Spleen (tissue), 7 donors: ENCODE data around the gene HOXC11.

Experiments used
- POLR2A ChIP-seq, 3 donors: fragments of 450-650 bp; IDR thresholded peaks; one replicate each; pipeline ENCODE4 v1.5.1; 2017; ENCODE audit warnings: antibody characterized with exemption in 3 of 3, mild to moderate bottlenecking in 1 of 3
- POLR2AphosphoS5 ChIP-seq, 3 donors: sonication (generic); formaldehyde crosslinking; IDR thresholded peaks; one replicate each; pipeline ENCODE4 v1.5.1; 2017; ENCODE audit warnings: antibody characterized with exemption in 3 of 3
- TF ChIP-seq, protein P1 (sequence below), 11 experiments: fragments of 200-600 bp in 7 of 11; fragments of 450-650 bp in 4 of 11; sonication (generic) in 4 of 11; IDR thresholded peaks in 8 of 11; conservative IDR thresholded peaks in 3 of 11; 1 replicate in 7 of 11; 2 replicates in 4 of 11; pipeline versions ENCODE4 v1.4.0 to v1.8.0; 2016 to 2021; ENCODE audit warnings: antibody characterized with exemption in 11 of 11, inconsistent platforms in 4 of 11, mild to moderate bottlenecking in 1 of 11
- donor health status: DM: no; HTN: no; CAD: no; lungs with moderate emphysema.
- donor health status: DM: no; HTN: no; CAD: no.
- donor health status: DM: no; HTN: no; CAD: no.

DNA sequence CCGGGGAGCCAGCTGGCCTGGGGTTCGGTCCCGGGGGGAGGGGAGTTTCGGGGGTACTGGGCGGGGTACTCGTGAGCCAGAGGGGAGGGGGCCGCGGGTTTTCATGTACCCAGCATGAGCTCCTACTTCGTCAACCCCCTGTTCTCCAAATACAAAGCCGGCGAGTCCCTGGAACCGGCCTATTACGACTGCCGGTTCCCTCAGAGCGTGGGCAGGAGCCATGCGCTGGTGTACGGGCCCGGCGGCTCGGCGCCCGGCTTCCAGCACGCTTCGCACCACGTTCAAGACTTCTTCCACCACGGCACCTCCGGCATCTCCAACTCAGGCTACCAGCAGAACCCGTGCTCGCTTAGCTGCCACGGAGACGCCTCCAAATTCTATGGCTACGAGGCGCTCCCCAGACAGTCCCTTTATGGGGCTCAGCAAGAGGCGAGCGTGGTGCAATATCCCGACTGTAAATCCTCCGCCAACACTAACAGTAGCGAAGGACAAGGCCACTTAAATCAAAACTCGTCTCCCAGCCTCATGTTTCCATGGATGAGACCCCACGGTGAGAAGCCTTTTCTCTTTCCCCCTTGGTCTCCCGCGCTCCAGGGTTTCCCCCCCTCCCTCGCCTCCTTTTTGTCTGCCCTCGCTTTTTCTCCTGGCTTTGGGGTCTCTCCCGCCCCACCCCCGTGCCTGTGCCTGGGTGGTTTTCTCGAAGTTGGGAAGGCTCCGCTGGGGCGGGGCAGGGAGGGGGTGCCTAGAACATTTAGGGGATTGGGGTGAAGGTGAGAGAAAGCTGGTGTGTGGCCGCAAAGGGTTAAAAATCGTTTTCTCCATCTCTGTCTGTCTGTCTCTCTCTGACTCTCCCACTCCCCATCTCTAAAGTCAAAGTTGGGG lies 36.5 kb downstream of the HOXC11 start:
- TF ChIP-seq, protein P1, sequence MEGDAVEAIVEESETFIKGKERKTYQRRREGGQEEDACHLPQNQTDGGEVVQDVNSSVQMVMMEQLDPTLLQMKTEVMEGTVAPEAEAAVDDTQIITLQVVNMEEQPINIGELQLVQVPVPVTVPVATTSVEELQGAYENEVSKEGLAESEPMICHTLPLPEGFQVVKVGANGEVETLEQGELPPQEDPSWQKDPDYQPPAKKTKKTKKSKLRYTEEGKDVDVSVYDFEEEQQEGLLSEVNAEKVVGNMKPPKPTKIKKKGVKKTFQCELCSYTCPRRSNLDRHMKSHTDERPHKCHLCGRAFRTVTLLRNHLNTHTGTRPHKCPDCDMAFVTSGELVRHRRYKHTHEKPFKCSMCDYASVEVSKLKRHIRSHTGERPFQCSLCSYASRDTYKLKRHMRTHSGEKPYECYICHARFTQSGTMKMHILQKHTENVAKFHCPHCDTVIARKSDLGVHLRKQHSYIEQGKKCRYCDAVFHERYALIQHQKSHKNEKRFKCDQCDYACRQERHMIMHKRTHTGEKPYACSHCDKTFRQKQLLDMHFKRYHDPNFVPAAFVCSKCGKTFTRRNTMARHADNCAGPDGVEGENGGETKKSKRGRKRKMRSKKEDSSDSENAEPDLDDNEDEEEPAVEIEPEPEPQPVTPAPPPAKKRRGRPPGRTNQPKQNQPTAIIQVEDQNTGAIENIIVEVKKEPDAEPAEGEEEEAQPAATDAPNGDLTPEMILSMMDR (IDR thresholded peaks at IDR 0.05 in 8 of 11, conservative IDR thresholded peaks at IDR 0.05 in 3 of 11), result no peak
- no peak for TF ChIP-seq POLR2A (IDR thresholded peaks at IDR 0.05)
- TF ChIP-seq POLR2AphosphoS5 (IDR thresholded peaks at IDR 0.05), result peak in 1 of 3 donors; percentile 14
